NCI-H187 (cell line): ENCODE measurements around the gene PLCH1.

ENCODE experiments used
- DNase-seq, 2 experiments: peaks; one replicate each; lab custom pipeline; 2025; lab: John Stamatoyannopoulos, UW

The PLCH1 gene

DNA sequence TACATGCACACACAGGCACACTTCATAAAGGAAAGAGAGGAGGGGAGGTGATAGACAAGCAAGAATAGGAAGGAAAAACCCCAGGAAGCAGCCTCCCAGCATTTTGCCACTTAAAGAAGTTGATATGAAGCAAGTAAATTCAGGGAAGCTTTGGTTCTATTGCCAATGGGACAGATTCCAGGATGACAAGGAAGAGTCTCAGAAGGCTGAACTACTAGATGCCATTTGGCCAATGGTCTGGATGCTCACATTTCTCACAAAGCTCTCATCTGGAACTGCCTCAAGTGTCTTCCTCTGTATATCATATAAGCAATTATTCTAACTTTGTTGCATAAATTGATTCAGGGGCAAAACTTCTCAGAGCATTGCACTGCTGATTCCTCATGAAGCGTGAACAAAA is 372.6 kb downstream of the PLCH1 start:
- no peak for DNase-seq

DNA sequence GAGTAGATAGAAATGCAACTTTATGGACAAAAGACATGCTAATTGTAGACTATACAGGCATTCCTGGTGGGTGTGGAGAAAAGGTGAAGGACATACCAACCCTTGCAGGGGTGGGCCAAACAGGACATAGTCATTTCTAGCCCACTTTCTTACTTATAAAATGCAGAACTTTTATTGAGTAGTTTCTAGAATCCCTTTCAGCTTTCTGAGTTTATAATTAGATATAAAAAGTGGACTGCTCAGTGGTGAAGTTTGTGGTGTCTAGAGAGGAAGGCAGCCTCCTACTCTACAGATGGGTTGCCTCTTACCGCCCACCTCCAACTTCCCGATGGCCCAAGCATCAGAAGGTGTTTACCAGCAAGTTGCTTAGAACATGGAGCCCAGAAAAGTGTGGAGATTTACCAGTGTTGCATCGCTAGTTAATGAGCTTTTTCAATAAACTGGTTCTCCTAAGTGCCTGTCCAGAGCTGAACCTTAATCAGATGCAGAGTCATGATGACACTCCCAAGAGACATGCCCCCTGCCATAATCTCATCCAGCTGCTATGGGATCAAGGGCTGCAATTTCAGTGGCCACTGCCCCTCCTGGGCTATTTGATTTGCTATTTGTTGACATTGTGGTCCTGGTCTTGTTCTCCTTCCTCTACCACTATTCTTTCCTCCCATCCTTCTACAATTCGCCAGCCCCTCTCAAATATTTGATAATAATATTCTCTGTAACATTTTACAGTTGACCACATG is 373.9 kb downstream of the PLCH1 start:
- DNase-seq: no peak

GRCh38 chr3:155370198-155370597 is 374.7 kb downstream of the PLCH1 start:
- no peak for DNase-seq

GRCh38 chr3:155369735-155370134 is 375.1 kb downstream of the PLCH1 start:
- DNase-seq: no peak

DNA sequence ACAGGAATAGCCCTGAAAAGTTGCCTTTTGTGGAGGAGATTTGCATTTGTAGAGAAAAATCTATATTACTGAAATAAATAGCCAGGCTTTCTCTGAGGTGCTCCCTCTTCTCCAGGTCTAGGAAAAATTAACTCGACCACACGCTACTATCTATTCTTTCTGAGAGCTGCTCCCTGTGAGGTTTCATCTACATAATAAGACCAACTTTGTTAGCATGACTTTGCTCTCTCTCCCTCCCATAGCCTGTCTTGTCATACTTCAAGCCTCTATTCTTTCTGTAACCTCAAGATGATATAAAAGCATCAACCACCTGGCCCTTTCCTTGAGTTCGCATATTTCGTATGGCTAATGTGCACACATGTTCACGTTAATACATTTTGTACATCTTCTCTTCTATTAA is 375.6 kb downstream of the PLCH1 start:
- DNase-seq: no peak

- DNase-seq: no peak
Measured at GRCh38 chr3:155368786-155369185, 376.1 kb downstream of the PLCH1 start.

GRCh38 chr3:155367506-155367905 is 377.4 kb downstream of the PLCH1 start:
- no peak for DNase-seq

DNA sequence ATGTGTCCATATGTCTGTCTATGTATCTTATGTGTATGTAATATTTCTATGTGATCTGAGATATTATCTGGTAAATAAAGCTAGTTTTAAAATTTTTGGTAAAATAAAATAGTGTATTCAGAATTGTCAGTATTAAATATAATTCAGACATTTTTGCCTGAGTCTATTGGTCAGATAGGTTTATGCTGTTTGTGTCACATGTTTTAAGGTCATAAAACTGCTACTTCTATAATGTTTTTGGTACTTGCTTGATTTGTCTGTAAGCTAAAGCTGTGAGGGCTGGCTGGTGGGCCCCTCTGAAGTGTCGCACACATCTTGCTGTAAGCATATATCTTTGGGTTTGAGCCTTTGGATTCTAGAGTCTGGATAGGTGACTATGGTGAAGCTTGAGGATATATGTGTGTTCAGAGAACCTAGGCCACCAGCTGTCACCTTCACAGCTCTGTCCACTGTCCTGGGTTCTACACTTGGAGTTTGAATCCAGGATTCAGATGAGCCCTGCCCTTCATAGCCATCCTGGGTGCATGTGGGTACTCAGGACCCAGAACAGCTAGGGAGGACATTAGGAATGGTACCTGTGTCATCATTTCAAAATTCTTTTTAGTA is 379.6 kb downstream of the PLCH1 start:
- no peak for DNase-seq

DNA sequence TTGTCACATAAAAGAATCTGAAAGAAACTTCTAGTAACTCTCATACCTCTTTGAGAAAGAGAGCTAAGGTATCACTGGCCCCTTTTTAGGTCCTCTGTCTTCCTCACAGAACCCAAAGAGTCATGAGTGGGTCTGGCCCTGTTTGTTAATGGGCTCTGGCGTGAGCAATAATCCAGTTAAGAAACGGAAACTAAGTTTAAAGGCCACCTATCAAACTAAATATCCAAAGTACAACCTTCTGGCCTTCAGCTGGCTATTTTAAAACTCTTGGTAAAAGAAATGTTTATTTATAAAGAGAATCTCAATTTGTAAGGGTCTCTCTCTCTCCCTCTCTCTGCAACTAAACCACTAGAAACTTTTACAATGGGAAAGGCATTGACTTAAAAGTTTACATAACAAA is 380.4 kb downstream of the PLCH1 start:
- DNase-seq: no peak

- no peak for DNase-seq
Measured at GRCh38 chr3:155363690-155364070, 381.2 kb downstream of the PLCH1 start.

DNA sequence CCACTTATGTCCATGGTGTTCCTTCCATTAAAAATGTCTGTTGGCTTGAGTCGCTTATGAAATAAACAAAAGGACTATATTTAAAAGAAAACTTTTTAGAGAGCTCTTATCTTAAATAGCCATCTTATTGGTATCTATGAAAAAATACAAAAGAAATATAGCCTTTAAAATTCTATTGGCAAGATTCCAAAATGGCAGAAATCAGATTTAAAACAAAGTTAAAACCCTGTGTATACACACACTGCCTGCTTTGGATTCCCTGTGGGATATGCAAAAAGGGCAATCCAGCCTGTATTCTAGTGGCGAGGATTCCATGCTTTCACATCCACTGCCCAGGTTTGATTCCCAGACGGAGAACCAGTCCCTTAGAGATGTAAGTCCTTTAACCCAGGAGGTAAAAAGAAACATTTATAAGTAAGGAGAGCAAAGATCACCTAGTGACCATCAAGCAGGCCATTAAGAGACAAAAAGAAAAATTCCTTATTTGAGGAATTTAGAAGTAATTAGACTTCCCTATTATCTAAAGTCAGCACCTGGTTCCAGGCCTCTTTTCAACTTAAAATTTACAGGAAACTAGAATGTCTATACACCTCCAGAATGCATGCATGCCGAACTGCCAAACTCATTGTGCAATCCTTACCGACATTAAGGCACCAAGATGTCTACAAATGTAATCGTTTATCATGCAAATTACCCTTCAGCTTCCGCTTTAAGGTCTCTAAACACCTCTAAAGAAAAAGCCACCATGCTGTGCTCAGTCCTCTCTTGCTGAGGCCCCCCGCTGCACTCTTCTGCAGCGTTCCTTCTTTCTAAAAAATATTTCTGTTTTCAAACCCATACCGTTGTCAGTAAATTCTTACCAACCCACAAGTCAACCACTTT is 381.8 kb downstream of the PLCH1 start:
- no peak for DNase-seq

GRCh38 chr3:155360281-155360680 is 384.6 kb downstream of the PLCH1 start:
- DNase-seq: no peak

DNA sequence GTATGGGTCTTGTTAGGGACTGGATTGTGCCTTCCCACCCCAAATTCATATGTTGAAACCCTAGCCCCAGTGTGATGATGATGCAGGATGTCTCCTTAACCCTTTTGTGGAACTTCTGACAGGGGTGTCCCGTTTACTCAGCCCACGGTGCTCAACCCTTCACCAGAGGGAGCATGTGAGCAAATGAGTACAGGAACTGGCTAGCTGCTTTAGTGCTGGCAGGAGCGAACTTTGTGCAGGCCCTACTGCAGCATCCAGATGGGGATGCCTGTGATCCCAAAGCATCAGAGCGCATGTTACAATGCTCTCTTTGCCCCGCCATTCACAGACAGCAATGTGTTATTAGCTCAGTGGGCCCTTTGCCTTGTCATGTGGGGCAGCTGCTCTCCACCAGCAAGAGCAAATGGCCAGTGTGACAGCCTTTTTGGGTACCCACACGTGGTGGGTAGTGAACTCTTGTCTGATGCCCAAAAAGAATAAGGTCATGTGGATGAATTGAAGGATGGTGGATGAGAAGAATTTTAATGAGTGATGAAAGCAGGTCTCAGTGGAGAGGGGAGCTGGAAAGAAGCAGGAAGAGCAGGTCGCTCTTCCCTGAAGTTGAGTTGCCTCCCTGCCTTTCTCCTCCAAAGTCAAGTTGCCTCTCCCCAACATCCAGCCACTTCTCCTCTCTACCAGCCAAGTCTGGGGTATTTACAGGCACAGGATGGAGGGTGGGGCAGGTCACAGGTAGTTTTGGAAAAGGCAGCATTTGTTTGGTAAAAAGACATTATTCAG is 388.1 kb downstream of the PLCH1 start:
- no peak for DNase-seq

- DNase-seq: no peak
Measured at GRCh38 chr3:155354658-155355057, 390.2 kb downstream of the PLCH1 start.

DNA sequence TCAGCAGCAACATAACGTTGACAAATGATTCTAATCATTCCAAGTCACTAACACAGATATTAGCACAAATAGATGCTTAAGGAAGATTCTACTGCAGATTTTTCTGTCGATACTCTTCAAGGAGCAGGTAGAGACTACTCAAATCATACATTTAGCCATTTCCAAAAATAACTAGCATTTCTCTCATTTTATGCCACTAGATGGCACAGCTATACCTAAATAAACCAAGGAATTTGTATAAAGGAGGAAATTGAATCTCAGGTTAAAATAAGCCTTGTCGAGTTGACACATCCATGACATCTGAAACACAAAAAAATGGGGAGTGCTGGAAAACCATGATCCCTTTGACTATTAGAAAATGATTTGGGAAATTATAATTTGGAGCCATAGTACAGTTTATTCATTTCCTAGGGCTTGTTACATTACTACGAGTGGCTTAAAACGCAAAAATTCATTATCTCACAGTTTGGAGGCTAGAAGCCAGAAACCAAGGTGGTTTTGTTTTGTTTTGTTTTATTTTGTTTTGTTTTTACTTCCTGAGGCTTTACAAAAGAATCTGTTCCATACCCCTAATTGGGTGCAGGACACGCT is 391.9 kb downstream of the PLCH1 start:
- no peak for DNase-seq

DNA sequence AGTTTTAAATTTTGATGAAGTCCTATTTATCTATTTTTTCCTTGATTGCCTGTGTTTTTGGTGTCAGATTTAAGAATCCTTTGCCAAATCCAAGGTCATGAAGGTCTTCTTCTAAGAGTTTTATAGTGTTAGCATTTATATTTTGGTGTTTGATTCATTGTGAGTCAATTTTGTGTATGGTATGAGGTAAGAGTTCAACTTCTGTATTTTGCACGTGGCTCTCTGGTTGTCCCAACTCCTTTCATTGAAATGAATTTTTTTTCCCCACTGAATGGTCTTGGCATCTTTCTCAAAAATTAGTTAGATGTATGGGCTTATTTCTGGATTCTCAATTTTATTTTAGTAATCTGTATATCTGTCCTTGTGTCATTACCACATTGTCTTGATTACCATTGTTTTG is 394.3 kb downstream of the PLCH1 start:
- no peak for DNase-seq

GRCh38 chr3:155347901-155348300 is 397.0 kb downstream of the PLCH1 start:
- no peak for DNase-seq

GRCh38 chr3:155342344-155342743 is 402.5 kb downstream of the PLCH1 start:
- no peak for DNase-seq

DNA sequence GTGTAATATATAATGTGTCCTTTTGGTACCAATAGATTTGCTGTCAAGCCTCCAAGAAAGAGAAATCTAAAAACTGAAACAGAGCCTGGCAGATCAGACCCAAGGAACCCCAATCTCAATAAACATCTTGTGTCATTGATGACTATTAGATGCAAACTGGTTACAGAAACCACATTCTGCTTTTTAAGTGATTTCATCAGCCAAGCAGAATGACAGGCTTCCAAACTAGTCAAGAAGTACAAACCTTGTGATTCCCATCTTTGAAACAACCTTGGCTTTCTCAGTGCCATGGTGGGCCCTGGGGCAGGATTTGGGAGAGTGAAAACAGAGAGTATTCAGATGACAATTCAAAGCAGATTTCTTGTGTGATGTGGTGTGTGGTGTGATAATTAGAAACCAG is 405.8 kb downstream of the PLCH1 start:
- no peak for DNase-seq

DNA sequence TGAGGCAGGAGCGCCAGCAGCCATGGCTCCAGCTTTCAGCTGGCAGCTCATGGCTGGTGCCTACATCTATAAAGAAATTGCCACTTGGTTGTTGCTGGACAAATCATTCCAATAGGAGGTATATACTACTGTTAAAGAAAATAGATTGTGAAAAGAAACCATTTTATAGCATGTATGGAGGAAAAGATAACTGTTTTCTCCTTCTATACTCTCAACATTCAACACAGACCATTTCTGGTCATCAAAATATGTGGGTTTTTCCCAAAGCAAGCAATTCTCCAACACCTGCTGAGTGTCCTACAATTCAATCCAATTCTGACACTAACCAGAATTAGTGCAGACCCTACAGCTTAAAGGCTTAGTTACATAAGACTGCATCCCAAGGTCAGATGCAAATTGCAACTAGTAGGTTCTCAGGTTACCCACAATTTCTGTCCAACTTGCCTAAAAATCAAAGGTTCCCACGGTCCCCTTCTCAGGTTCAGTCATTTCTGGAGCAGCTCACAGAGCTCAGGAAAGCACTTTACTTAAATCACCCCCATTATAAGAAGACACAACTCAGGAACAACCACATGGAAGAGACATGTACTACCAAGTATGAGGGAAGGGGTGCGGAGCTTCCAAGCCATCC is 409.0 kb downstream of the PLCH1 start:
- no peak for DNase-seq
